ENCODE data around the gene MDC1. TPM values are rescaled to one million over a fixed set of nuclear protein-coding genes. Genes with fewer than 3 reads are reported as not detected.
"Not testable (repeated sequence)": the region's sequence is repeated elsewhere in the genome, so short reads cannot be mapped to it uniquely, and the experiment has no call there.

MDC1 gene
- total RNA-seq, 1 donor, result 6.4 TPM

GRCh38 chr6:30735668-30736314 lies 18.7 kb upstream of the MDC1 start:
- Histone ChIP-seq H3K4me3 (ENCODE audit: low read length) (no peak overlapping the region), H3K27me3 (ENCODE audit: insufficient read depth, low read length) (no peaks in the 10 kb centered on the region), H3K9me3 (ENCODE audit: low read depth, low read length) (no peaks in the 10 kb centered on the region), H3K4me1 (ENCODE audit: insufficient read depth, low read length) (peaks cover 53% of the 10 kb centered on the region)

GRCh38 chr6:30732237-30732943 lies 15.3 kb upstream of the MDC1 start:
- no peaks in the 10 kb centered on the region for H3K27me3 ChIP-seq (ENCODE audit: insufficient read depth, low read length)
- H3K4me1 ChIP-seq (ENCODE audit: insufficient read depth, low read length), result peaks cover 42% of the 10 kb centered on the region
- H3K9me3 ChIP-seq (ENCODE audit: low read depth, low read length), result no peaks in the 10 kb centered on the region
- H3K4me3 ChIP-seq (ENCODE audit: low read length), result no peak overlapping the region

- H3K4me3 ChIP-seq (ENCODE audit: low read length), result no peak overlapping the region
- no peaks in the 10 kb centered on the region for H3K27me3 ChIP-seq (ENCODE audit: insufficient read depth, low read length)
- H3K4me1 ChIP-seq (ENCODE audit: insufficient read depth, low read length), result peaks cover 29% of the 10 kb centered on the region
- H3K9me3 ChIP-seq (ENCODE audit: low read depth, low read length), result no peaks in the 10 kb centered on the region
Measured at GRCh38 chr6:30730601-30731435, 13.7 kb upstream of the MDC1 start.

- Histone ChIP-seq H3K27me3 (ENCODE audit: insufficient read depth, low read length) (no peaks in the 10 kb centered on the region), H3K4me3 (ENCODE audit: low read length) (no peak overlapping the region), H3K9me3 (ENCODE audit: low read depth, low read length) (no peaks in the 10 kb centered on the region), H3K4me1 (ENCODE audit: insufficient read depth, low read length) (peaks cover 44% of the 10 kb centered on the region)
Measured at GRCh38 chr6:30727920-30728553, 11.0 kb upstream of the MDC1 start.

- Histone ChIP-seq H3K4me3 (ENCODE audit: low read length) (no peak overlapping the region), H3K27me3 (ENCODE audit: insufficient read depth, low read length) (no peaks in the 10 kb centered on the region), H3K4me1 (ENCODE audit: insufficient read depth, low read length) (peaks cover 56% of the 10 kb centered on the region), H3K9me3 (ENCODE audit: low read depth, low read length) (no peaks in the 10 kb centered on the region)
Measured at GRCh38 chr6:30726506-30727413, 9.7 kb upstream of the MDC1 start.

- H3K4me3 ChIP-seq (ENCODE audit: low read length), result no peak overlapping the region
- H3K4me1 ChIP-seq (ENCODE audit: insufficient read depth, low read length), result peaks cover 53% of the 10 kb centered on the region
- H3K9me3 ChIP-seq (ENCODE audit: low read depth, low read length), result no peaks in the 10 kb centered on the region
- no peaks in the 10 kb centered on the region for H3K27me3 ChIP-seq (ENCODE audit: insufficient read depth, low read length)
Measured at GRCh38 chr6:30725713-30726505, 8.8 kb upstream of the MDC1 start.

DNA sequence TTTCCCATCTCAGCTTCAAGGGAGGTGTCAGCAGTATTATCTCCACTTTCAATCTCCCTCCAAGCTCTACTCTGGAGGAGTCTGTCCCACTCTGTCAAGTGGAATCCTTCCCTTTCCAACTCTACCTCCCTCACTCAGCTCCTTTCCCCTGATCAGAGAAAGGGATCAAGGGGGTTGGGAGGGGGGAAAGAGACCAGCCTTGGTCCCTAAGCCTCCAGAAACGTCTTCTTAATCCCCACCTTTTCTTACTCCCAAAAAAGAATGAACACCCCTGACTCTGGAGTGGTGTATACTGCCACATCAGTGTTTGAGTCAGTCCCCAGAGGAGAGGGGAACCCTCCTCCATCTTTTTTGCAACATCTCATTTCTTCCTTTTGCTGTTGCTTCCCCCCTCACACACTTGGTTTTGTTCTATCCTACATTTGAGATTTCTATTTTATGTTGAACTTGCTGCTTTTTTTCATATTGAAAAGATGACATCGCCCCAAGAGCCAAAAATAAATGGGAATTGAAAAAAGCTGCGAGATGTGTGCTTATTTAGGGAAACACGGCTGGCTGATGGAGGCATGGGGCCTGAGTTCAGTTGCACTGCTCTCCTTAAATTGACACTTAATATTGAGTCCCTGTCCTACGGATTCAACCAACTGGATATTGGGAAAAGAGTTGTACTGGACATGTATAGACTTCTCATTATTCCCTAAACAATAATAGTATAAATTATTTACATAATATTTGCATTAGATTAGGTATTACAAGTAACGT lies 8.0 kb upstream of the MDC1 start:
- no peak overlapping the region for H3K4me3 ChIP-seq (ENCODE audit: low read length)
- no peaks in the 10 kb centered on the region for H3K27me3 ChIP-seq (ENCODE audit: insufficient read depth, low read length)
- no peaks in the 10 kb centered on the region for H3K9me3 ChIP-seq (ENCODE audit: low read depth, low read length)
- H3K4me1 ChIP-seq (ENCODE audit: insufficient read depth, low read length), result peaks cover 45% of the 10 kb centered on the region

DNA sequence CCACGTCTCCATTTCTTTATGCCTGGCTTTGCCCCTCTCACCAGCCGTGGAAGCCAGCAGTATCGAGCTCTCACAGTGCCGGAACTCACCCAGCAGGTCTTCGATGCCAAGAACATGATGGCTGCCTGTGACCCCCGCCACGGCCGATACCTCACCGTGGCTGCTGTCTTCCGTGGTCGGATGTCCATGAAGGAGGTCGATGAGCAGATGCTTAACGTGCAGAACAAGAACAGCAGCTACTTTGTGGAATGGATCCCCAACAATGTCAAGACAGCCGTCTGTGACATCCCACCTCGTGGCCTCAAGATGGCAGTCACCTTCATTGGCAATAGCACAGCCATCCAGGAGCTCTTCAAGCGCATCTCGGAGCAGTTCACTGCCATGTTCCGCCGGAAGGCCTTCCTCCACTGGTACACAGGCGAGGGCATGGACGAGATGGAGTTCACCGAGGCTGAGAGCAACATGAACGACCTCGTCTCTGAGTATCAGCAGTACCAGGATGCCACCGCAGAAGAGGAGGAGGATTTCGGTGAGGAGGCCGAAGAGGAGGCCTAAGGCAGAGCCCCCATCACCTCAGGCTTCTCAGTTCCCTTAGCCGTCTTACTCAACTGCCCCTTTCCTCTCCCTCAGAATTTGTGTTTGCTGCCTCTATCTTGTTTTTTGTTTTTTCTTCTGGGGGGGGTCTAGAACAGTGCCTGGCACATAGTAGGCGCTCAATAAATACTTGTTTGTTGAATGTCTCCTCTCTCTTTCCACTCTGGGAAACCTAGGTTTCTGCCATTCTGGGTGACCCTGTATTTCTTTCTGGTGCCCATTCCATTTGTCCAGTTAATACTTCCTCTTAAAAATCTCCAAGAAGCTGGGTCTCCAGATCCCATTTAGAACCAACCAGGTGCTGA lies 7.0 kb upstream of the MDC1 start:
- not testable (repeated sequence) for H3K4me3 ChIP-seq (ENCODE audit: low read length); H3K27me3 ChIP-seq (ENCODE audit: insufficient read depth, low read length); H3K9me3 ChIP-seq (ENCODE audit: low read depth, low read length)
- peaks cover 53% of the 10 kb centered on the region for H3K4me1 ChIP-seq (ENCODE audit: insufficient read depth, low read length)

DNA sequence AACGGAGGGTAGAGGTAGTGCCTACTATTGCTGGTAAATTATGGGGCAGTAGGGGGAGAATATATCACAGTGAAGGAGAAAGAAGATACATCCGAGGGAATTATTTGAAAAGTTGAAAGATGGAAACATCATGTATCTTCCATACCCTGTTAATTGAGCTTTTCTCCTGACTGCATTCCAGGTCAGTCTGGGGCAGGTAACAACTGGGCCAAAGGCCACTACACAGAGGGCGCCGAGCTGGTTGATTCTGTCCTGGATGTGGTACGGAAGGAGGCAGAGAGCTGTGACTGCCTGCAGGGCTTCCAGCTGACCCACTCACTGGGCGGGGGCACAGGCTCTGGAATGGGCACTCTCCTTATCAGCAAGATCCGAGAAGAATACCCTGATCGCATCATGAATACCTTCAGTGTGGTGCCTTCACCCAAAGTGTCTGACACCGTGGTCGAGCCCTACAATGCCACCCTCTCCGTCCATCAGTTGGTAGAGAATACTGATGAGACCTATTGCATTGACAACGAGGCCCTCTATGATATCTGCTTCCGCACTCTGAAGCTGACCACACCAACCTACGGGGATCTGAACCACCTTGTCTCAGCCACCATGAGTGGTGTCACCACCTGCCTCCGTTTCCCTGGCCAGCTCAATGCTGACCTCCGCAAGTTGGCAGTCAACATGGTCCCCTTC lies 6.2 kb upstream of the MDC1 start:
- peaks cover 61% of the 10 kb centered on the region for H3K4me1 ChIP-seq (ENCODE audit: insufficient read depth, low read length)
- not testable (repeated sequence) for H3K27me3 ChIP-seq (ENCODE audit: insufficient read depth, low read length); H3K9me3 ChIP-seq (ENCODE audit: low read depth, low read length); H3K4me3 ChIP-seq (ENCODE audit: low read length)

DNA sequence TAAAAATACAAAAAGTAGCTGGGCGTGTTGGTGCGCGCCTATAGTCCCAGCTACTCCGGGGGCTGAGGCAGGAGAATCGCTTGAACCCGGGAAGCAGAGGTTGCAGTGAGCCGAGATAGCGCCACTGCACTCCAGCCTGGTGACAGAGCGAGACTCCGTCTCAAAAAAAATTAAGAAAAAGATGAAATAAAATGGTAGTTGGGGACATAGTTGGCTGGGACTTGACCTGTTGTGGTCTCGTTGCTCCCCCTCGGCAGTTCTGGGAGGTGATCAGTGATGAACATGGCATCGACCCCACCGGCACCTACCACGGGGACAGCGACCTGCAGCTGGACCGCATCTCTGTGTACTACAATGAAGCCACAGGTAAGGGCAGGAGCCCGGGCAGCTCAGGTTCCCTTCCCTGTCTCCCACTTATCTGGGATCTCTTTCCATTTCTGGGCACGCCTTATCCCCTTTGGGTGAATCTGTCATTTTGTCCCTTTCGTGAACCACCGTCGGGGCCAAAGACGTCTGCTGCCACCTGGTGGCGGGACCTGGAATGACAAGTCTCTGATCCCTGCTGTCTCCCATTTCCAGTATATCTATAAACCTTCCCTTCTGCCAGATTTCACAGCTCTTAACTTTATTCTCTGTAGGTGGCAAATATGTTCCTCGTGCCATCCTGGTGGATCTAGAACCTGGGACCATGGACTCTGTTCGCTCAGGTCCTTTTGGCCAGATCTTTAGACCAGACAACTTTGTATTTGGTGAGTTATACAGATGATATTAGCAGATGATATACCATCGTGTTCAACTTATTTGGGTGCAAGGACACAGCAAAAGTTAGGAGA lies 5.4 kb upstream of the MDC1 start:
- Histone ChIP-seq H3K4me1 (ENCODE audit: insufficient read depth, low read length) (peaks cover 68% of the 10 kb centered on the region), H3K27me3 (ENCODE audit: insufficient read depth, low read length) (no peaks in the 10 kb centered on the region), H3K9me3 (ENCODE audit: low read depth, low read length) (no peaks in the 10 kb centered on the region), H3K4me3 (ENCODE audit: low read length) (peak overlapping the region; percentile 100)

DNA sequence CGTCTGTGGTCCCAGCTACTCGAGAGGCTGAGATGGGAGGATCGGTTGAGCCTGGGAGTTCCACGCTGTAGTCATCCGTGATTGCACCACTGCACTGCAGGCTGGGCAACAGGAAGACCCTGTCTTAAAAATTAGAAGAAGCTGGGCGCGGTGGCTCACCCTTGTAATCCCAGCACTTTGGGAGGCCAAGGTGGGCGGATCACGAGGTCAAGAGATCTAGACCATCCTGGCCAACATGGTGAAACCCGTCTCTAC lies 4.9 kb upstream of the MDC1 start:
- not testable (repeated sequence) for H3K27me3 ChIP-seq (ENCODE audit: insufficient read depth, low read length); H3K9me3 ChIP-seq (ENCODE audit: low read depth, low read length)
- Histone ChIP-seq H3K4me1 (ENCODE audit: insufficient read depth, low read length) (peaks cover 68% of the 10 kb centered on the region), H3K4me3 (ENCODE audit: low read length) (peak overlapping the region; percentile 100)

Measured in mononuclear cell (primary cell).